AG04449 (cell line): ENCODE measurements around the gene MTSS2.

Experiments used
- CTCF ChIA-PET: fragments of 350-600 bp; formaldehyde crosslinking; extraction: SDS; loops from one replicate; lab custom pipeline; 2021; ENCODE audit warnings: antibody characterized with exemption; lab: Yijun Ruan, JAX
- POLR2A ChIA-PET: fragments of 400-600, 350-600 bp; formaldehyde crosslinking; extraction: SDS; loops from one replicate; lab custom pipeline; 2020; ENCODE audit warnings: antibody characterized with exemption, inconsistent platforms; lab: Yijun Ruan, JAX
- DNase-seq: peaks from one replicate; pipeline ENCODE4 v3.0.0-alpha.2; 2010; ENCODE audit warnings: low read depth, low spot score
- H3K4me3 ChIP-seq: 2 replicates; pipeline ENCODE4 v1.5.1; 2011; ENCODE audit warnings: low read depth, mild to moderate bottlenecking, control low read depth, low read length
- TF ChIP-seq, protein P1 (sequence below): IDR thresholded peaks from one replicate; pipeline ENCODE4 v1.5.1; 2011; ENCODE audit warnings: mild to moderate bottlenecking, moderate library complexity, low read length, control low read depth, inconsistent platforms; ENCODE audit not compliant: insufficient read depth; ENCODE audit errors: missing control alignments

Gene MTSS2

DNA sequence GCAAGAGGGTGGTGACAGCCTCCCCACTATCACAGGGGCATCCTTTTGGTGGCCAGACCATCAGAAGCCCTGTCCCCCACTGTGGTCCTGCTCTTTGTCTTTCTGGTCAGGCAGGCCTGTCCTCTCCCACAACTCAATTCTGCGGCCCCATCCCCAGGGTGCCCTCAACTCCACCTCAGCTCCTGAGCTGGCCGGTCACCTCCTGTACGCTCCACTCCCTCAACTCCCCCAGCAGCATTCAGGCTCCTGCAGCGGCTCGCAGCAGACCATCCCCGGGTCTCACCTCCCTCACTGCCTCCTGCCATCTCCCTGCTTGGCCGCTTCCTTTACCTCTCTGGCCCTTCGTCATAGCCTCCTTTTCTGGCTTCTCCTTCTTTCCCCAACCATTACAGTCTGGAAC is 43.4 kb upstream of the MTSS2 start:
- TF ChIP-seq, protein P1, sequence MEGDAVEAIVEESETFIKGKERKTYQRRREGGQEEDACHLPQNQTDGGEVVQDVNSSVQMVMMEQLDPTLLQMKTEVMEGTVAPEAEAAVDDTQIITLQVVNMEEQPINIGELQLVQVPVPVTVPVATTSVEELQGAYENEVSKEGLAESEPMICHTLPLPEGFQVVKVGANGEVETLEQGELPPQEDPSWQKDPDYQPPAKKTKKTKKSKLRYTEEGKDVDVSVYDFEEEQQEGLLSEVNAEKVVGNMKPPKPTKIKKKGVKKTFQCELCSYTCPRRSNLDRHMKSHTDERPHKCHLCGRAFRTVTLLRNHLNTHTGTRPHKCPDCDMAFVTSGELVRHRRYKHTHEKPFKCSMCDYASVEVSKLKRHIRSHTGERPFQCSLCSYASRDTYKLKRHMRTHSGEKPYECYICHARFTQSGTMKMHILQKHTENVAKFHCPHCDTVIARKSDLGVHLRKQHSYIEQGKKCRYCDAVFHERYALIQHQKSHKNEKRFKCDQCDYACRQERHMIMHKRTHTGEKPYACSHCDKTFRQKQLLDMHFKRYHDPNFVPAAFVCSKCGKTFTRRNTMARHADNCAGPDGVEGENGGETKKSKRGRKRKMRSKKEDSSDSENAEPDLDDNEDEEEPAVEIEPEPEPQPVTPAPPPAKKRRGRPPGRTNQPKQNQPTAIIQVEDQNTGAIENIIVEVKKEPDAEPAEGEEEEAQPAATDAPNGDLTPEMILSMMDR = no peak
- CTCF ChIA-PET = no interaction called here
- POLR2A ChIA-PET = no interaction called here
- DNase-seq = no peak
- no peak overlapping the region for H3K4me3 ChIP-seq

DNA sequence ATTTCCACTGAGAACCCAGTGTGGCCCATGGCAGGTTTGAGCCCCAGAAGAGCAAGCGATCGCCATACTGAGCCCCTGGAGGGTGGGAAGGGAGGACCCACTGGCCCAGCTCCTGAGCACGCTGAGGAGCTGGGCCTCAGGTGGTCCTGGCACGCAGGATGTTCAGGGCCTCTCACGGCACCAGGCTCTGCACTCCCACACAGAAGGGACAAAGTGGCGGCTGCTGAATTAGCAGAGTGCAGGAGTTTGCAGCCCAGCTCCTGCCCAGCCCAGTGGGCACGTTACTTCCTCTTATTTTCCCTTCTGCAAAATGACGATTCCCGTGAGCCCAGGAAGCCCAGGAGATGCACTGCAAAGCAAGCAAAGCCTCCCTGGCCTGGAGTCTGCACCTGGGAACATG is 42.3 kb upstream of the MTSS2 start:
- ChIA-PET POLR2A (no interaction called here), CTCF (interaction anchor here (1.1 to 2.6 kb wide), 2 partner anchors 10 to 197 kb away, joined by 3 to 10 read pairs; no protein-coding TSS in a partner anchor)
- DNase-seq = no peak
- H3K4me3 ChIP-seq = no peak overlapping the region
- TF ChIP-seq, protein P1 = no peak

DNA sequence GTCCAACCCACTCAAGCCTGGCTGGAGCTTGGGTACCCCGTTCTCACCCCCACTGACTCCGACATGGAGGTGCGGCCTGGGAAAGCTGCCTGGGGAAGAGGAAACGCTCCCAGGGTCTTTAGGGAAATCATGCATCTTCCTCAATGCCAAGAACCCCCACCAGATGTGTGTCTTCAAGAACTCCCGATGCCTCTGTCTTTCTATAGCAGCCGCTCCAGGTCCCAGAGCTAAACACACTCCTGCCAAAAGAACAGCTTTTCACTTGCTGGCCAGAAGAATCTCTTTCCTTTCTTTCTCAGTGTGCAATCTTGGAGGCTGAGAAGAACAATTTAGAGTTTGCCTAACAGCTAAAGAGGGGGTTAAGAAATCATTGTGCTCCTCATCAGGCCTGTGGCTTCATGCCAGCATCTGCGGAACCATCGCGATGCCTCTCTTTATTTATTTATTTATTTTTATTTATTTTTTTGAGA is 41.1 kb upstream of the MTSS2 start:
- ChIA-PET CTCF (interaction anchor here (1.0 to 2.6 kb wide), 3 partner anchors 8 to 195 kb away, joined by 3 to 10 read pairs (median 3); no protein-coding TSS in a partner anchor), POLR2A (no interaction called here)
- TF ChIP-seq, protein P1 = no peak
- no peak for DNase-seq
- H3K4me3 ChIP-seq = no peak overlapping the region

DNA sequence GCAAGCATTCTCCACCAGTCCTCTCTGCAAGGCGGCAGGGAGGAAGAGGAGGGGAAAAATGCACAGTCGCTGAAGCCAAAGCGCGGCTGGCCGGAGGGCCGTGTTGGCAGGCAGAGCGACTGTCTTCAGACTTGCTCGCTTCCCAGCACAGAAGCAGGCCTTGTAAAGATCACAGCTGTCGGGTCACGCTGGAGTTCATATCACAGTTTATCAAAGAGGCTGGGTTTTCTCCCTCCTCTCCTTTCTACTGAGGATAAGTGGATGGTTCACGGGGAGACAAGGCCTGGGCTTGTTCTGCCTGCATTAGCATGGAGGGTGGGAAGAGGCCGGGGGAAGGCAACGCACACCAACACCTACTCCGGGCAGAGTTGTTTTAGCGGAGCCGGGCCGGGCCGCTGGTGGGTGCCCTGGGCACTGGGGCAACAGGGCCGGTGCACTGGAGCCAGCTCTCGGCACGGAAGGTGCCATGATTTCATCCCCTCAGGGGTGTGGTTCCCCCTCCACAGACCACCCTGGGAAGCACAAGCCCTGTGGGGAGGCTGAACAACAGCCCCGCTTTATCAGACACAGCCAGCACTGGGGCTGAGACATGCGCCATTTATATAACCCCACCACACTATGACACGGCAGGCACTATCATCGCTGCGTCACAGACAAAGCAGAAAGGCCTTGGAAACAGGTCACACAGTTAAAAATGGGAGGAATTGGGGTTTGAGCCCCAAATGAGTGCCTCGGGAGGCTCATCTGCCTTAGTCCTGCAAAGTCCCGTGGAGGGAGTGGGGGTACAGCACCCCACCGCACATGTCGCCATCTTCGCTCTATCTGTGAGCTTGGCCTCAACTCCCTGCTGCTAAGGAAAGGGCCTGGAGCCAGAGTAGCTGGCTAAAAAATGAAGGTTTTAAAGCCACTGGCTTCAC is 40.3 kb upstream of the MTSS2 start:
- ChIA-PET POLR2A (no interaction called here), CTCF (interaction anchor here (1.0 to 2.6 kb wide), 2 partner anchors 8 to 12 kb away, joined by 3 to 10 read pairs; no protein-coding TSS in a partner anchor)
- no peak overlapping the region for H3K4me3 ChIP-seq
- TF ChIP-seq, protein P1 = no peak
- no peak for DNase-seq

DNA sequence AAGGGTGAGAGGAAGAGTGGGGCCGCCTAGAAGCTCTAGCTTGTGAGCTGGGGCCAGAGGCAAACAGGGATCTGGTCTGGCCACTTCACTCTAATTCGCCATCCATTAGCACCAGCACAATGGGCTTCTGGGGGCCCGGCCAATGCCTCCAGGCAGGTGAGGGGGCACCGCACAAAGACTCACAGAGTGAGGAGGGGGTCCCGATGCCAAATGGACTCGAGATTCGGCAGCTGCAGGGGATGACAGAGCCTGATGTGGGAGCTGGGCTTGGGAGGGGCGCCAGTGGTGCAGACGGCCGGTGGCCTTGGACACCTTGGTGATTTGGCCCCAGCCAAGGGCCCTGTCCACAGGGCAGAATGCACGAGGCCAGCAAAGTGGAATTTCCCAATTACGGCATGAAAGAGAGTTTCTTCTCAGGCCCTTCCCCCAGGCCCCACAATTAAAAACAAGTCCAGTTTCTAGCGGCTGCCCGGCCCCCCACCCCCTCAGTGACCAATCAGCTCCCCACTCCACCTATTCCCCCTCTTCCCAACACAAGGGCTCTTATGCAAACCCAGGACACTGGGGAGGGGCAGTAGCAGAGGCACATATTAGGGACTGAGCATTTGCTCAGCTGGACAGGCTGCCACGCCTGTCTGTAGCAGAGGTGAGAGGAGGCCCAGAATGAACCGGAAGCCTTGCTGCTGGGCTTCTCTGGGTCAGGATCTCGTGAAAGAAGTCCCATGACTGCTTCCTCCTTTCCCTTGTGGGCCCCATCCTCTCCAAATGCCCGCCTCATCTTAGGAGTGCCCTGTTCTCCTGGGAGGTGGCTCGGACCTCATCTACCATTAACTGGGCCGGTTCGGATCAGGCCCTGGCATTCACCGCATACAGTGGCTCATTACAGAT is 39.4 kb upstream of the MTSS2 start:
- H3K4me3 ChIP-seq = no peak overlapping the region
- TF ChIP-seq, protein P1 = no peak
- POLR2A ChIA-PET = interaction anchor here (0.6 kb wide), 1 partner anchor 10 kb away, joined by 3 read pairs; no protein-coding TSS in a partner anchor
- DNase-seq = no peak
- CTCF ChIA-PET = no interaction called here
